K562 (cell line): ENCODE results near the gene KCTD11. TPM values are rescaled to one million over a fixed set of nuclear protein-coding genes. Genes with fewer than 3 reads are reported as not detected.
A peak's percentile ranks its signal among the peaks of the same experiment; 100 is the strongest.

Experiments used
- ESRRB ChIP-seq: fragments of 250-450 bp; sonication (Bioruptor Pico); IDR thresholded peaks from 2 replicates; pipeline ENCODE4 v1.5.0; 2020; ENCODE audit warnings: mild to moderate bottlenecking, moderate library complexity, borderline replicate concordance
- HINFP ChIP-seq: fragments of 450-650 bp; conservative IDR thresholded peaks from 2 replicates; pipeline ENCODE4 v1.6.1; 2016; ENCODE audit warnings: missing genetic modification characterization, low read depth, mild to moderate bottlenecking, control low read depth, missing compliant biosample characterization
- MBD1 ChIP-seq: fragments of 250-450 bp; sonication (Bioruptor Pico); IDR thresholded peaks from 2 replicates; pipeline ENCODE4 v1.8.0; 2022; ENCODE audit warnings: inconsistent platforms
- MBD2 ChIP-seq: sonication (generic); IDR thresholded peaks from 2 replicates; pipeline ENCODE4 v1.6.1; 2016; ENCODE audit warnings: low read depth, borderline replicate concordance
- MEF2A ChIP-seq: IDR thresholded peaks from 2 replicates; pipeline ENCODE4 v1.6.1; 2011; ENCODE audit warnings: low read depth, mild to moderate bottlenecking, low read length, moderate library complexity; ENCODE audit not compliant: control insufficient read depth
- NR4A1 ChIP-seq, 2 experiments: fragments of 250-450 bp in 1 of 2; fragments of 450-650 bp in 1 of 2; sonication (Bioruptor Pico) in 1 of 2; IDR thresholded peaks; 2 replicates each; pipeline versions ENCODE4 v1.4.0 to v1.6.1; 2016 to 2020; ENCODE audit warnings: mild to moderate bottlenecking in 2 of 2, missing compliant biosample characterization in 1 of 2, missing genetic modification characterization in 1 of 2, moderate library complexity in 1 of 2
- PRDM10 ChIP-seq: fragments of 450-650 bp; IDR thresholded peaks from 2 replicates; pipeline ENCODE4 v1.6.1; 2018; ENCODE audit not compliant: partially characterized antibody
- RCOR1 ChIP-seq, 2 experiments: IDR thresholded peaks; 2 replicates each; pipeline ENCODE4 v1.6.1; 2012; ENCODE audit warnings: low read depth in 2 of 2, low read length in 2 of 2, borderline replicate concordance in 1 of 2, improper control_type of control experiment in 1 of 2
- ZC3H4 ChIP-seq: sonication (generic); formaldehyde crosslinking; IDR thresholded peaks from 2 replicates; pipeline ENCODE4 v1.9.0; 2021; ENCODE audit warnings: missing genetic modification reagents, borderline replicate concordance
- ZNF143 ChIP-seq: sonication (generic); formaldehyde crosslinking; IDR thresholded peaks from 2 replicates; pipeline ENCODE4 v1.9.0; 2022; ENCODE audit warnings: mild to moderate bottlenecking, missing genetic modification reagents
- ZNF644 ChIP-seq: fragments of 200-800 bp; sonication (Bioruptor generic); IDR thresholded peaks from 2 replicates; pipeline ENCODE4 v1.6.1; 2016; ENCODE audit warnings: low read depth, missing genetic modification characterization, missing compliant biosample characterization
- polyA plus RNA-seq, 8 experiments: library from polyadenylated mRNA; depleted of rRNA in 4 of 8; stranded (reverse) in 5 of 8; unstranded in 3 of 8; fragments of >200 nt; fragmentation: Nextera tagmentation in 2 of 8; fragmentation: Illumina TruSeq in 1 of 8; extraction: Ambion mirVana in 2 of 8; extraction: Trizol in 1 of 8; gene quantifications; 2 replicates each; pipeline versions ENCODE4 v1.2.1 to v1.2.3, GENCODE V29; 2011 to 2014; ENCODE audit warnings: inconsistent platforms in 1 of 8, missing spikeins in 1 of 8
- total RNA-seq, 7 experiments: library from RNA; depleted of rRNA in 6 of 7; stranded (reverse); fragments of >200 nt in 6 of 7; fragmentation: Illumina TruSeq in 2 of 7; extraction: Trizol in 2 of 7; gene quantifications; 2 replicates each; pipeline versions ENCODE4 v1.2.1 to v1.2.3, GENCODE V29; 2011 to 2021; ENCODE audit warnings: low replicate concordance in 1 of 7
- TF ChIP-seq, protein P1 (sequence below): sonication (generic); formaldehyde crosslinking; IDR thresholded peaks from 2 replicates; pipeline ENCODE4 v1.9.0; 2022; ENCODE audit warnings: mild to moderate bottlenecking, missing genetic modification reagents

KCTD11 gene
- total and polyA plus RNA-seq, 9 of the 15 experiments (the other 6 are each of a cell fraction or from before 2014, with no cell fraction given) = 0.01 to 3.2 (median 2.5) TPM; not detected in 1

GRCh38 chr17:7306911-7307685 is 44.9 kb upstream of the KCTD11 start, which contains the start of gene EIF5A (continued):
- TF ChIP-seq NR4A1 (CRISPR knock-in tag; IDR thresholded peaks at IDR 0.05) = no peak
- TF ChIP-seq NR4A1 (tag; IDR thresholded peaks at IDR 0.05) = no peak
- peak; percentile 46; the same call in 1 of the 2 replicates for TF ChIP-seq MBD2
- no peak for TF ChIP-seq ESRRB
- no peak for TF ChIP-seq PRDM10
- no peak for TF ChIP-seq ZNF143 (CRISPR knock-in tag)
- no peak for TF ChIP-seq MBD1
- no peak for TF ChIP-seq RCOR1 (IDR thresholded peaks at IDR 0.05; ENCODE audit: borderline replicate concordance in 1 of 2, low read depth in 2 of 2, low read length in 2 of 2)
- TF ChIP-seq ZC3H4 (CRISPR knock-in tag) = no peak
- TF ChIP-seq ZNF644 (tag) = no peak
- no peak for TF ChIP-seq HINFP
- no peak for TF ChIP-seq MEF2A
- TF ChIP-seq, protein P1, sequence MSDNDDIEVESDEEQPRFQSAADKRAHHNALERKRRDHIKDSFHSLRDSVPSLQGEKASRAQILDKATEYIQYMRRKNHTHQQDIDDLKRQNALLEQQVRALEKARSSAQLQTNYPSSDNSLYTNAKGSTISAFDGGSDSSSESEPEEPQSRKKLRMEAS = peak; percentile 77
